Ishikawa (cell line): ENCODE measurements around the gene PFKM.

Experiments
- CEBPB ChIP-seq: IDR thresholded peaks from 2 replicates; pipeline ENCODE4 v1.6.1; 2012
- EP300 ChIP-seq: IDR thresholded peaks from 2 replicates; pipeline ENCODE4 v1.6.1; 2012; ENCODE audit warnings: borderline replicate concordance
- NFIC ChIP-seq: IDR thresholded peaks from 2 replicates; pipeline ENCODE4 v1.6.1; 2012
- RAD21 ChIP-seq: IDR thresholded peaks from 2 replicates; pipeline ENCODE4 v1.6.1; 2012; ENCODE audit warnings: low read depth
- TAF1 ChIP-seq: IDR thresholded peaks from 2 replicates; pipeline ENCODE4 v1.6.1; 2012; ENCODE audit warnings: low read depth, mild to moderate bottlenecking
- TCF12 ChIP-seq: IDR thresholded peaks from 2 replicates; pipeline ENCODE4 v1.6.1; 2012; ENCODE audit warnings: low read depth
- TEAD4 ChIP-seq: IDR thresholded peaks from 2 replicates; pipeline ENCODE4 v1.6.1; 2012
- YY1 ChIP-seq: IDR thresholded peaks from 2 replicates; pipeline ENCODE4 v1.6.1; 2012; ENCODE audit warnings: low read depth
- ZBTB7A ChIP-seq: IDR thresholded peaks from 2 replicates; pipeline ENCODE4 v1.6.1; 2012; ENCODE audit warnings: low read depth
- TF ChIP-seq, protein P1 (sequence below): IDR thresholded peaks from 2 replicates; pipeline ENCODE4 v1.6.1; 2012
- TF ChIP-seq, protein P2 (sequence below): IDR thresholded peaks from 2 replicates; pipeline ENCODE4 v1.6.1; 2012; ENCODE audit warnings: low read depth, mild to moderate bottlenecking
- TF ChIP-seq, protein P3 (sequence below): IDR thresholded peaks from 2 replicates; pipeline ENCODE4 v1.6.1; 2012

Gene PFKM

DNA sequence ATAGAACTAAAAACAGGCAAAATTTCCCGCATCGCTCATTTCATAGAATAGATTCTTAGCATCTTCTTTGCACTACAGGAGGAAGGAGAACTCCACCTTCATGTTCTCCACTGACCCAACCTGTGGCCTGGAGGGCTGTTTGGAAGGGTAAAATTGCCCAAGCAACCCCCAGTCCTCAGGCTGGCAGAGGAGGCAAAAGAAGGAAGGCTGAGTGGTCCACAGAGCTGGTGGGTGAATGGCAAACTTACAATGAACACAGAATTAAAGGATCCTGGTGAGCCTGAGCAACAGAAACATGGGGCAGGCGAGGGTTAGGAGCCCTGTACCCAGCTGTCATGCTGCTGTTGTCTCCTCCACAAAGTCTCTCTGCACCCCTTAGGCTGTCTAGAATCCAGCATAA, 38.3 kb upstream of the PFKM start:
- TF ChIP-seq TEAD4 (no peak), EP300 (no peak)
- TF ChIP-seq, protein P1, sequence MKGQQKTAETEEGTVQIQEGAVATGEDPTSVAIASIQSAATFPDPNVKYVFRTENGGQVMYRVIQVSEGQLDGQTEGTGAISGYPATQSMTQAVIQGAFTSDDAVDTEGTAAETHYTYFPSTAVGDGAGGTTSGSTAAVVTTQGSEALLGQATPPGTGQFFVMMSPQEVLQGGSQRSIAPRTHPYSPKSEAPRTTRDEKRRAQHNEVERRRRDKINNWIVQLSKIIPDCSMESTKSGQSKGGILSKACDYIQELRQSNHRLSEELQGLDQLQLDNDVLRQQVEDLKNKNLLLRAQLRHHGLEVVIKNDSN = no peak

DNA sequence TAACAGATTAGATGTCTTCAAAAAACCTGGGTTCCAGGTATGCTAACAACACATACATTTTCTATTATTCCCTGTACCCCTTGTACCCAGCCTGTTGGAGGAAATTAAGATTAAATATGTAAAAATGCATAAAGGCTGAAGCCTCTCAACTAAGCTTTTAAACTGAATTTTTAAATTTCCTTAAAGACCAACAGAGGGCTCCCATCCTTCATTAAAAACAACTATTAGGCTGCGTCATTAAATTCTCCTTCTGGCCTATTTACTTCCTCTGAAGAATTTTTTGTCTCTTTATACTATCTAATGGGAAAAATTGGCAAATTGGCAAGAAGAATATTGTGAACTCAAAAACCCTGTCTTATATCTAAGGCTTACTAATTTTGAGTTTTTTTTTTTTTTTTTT, 35.1 kb upstream of the PFKM start:
- TF ChIP-seq CEBPB (no peak), EP300 (no peak), TEAD4 (no peak), TAF1 (no peak), RAD21 (peak; percentile 33)
- TF ChIP-seq, protein P2, sequence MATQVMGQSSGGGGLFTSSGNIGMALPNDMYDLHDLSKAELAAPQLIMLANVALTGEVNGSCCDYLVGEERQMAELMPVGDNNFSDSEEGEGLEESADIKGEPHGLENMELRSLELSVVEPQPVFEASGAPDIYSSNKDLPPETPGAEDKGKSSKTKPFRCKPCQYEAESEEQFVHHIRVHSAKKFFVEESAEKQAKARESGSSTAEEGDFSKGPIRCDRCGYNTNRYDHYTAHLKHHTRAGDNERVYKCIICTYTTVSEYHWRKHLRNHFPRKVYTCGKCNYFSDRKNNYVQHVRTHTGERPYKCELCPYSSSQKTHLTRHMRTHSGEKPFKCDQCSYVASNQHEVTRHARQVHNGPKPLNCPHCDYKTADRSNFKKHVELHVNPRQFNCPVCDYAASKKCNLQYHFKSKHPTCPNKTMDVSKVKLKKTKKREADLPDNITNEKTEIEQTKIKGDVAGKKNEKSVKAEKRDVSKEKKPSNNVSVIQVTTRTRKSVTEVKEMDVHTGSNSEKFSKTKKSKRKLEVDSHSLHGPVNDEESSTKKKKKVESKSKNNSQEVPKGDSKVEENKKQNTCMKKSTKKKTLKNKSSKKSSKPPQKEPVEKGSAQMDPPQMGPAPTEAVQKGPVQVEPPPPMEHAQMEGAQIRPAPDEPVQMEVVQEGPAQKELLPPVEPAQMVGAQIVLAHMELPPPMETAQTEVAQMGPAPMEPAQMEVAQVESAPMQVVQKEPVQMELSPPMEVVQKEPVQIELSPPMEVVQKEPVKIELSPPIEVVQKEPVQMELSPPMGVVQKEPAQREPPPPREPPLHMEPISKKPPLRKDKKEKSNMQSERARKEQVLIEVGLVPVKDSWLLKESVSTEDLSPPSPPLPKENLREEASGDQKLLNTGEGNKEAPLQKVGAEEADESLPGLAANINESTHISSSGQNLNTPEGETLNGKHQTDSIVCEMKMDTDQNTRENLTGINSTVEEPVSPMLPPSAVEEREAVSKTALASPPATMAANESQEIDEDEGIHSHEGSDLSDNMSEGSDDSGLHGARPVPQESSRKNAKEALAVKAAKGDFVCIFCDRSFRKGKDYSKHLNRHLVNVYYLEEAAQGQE = no peak
- TF ChIP-seq, protein P1 = no peak

DNA sequence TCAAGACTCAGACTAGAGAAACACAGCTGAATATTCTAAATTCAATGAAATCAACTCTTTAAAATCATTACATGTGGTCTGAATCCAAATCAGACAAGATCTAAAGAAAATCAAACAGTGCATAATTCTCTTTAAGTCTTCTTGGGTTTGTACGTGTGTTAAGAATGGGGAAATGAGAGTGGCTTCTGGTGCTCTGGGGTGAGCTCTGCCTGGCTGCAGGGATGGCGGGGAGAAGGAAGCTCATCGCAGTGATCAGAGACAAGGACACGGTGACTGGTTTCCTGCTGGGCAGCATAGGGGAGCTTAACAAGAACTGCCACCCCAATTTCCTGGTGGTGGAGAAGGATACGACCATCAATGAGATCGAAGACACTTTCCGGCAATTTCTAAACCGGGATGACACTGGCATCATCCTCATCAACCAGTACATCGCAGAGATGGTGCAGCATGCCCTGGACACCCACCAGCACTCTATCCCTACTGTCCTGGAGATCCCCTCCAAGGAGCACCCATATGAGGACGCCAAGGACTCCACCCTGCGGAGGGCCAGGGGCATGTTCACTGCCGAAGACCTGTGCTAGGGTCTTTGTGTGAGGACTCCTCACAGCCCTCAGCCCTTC, 34.2 kb upstream of the PFKM start:
- TF ChIP-seq, protein P3, sequence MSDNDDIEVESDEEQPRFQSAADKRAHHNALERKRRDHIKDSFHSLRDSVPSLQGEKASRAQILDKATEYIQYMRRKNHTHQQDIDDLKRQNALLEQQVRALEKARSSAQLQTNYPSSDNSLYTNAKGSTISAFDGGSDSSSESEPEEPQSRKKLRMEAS = no peak
- TF ChIP-seq TCF12 = no peak

DNA sequence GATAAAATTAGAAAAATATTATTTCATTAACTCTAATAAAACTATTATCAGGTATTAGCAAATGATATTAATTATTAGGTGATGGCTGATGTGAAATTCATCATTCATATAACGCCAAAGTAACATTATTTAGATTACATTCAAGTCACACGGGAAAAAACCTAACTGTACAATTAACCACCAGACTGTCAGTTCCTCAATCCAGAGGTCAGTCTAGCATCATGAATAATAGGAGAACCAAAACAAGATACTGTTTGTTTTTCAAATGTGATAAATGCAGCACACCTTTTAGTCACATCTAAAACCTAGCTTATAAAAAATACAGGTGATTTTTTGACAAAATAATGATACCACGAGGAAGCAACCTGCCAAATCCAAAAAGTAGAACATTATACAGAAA, 32.8 kb upstream of the PFKM start:
- TF ChIP-seq NFIC (no peak), EP300 (no peak), ZBTB7A (no peak), TEAD4 (no peak)
- TF ChIP-seq, protein P2 = no peak
- TF ChIP-seq, protein P1 = no peak

DNA sequence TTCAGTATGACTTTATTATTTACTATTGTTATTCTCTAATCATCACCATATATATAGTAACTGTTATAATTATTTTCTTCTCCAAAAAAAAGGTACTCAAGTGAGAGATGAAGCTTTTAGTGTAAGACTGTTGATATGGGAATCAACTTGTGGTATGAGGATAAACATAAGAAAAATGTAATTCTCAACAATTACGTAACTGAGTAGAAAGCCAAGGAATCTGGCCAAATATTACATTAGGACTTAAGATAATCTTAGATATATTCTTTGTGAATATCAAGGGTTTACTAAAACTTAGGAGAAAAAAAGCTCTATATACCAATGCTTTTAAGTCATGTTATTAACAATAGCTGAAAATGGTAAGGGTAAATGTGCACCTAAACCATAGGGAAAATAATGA, 26.6 kb upstream of the PFKM start:
- TF ChIP-seq TAF1 = no peak
- TF ChIP-seq EP300 = no peak
- TF ChIP-seq, protein P1 = no peak
- TF ChIP-seq, protein P3 = no peak
- TF ChIP-seq, protein P2 = no peak
- no peak for TF ChIP-seq CEBPB
- no peak for TF ChIP-seq TEAD4
- no peak for TF ChIP-seq TCF12
- TF ChIP-seq NFIC = no peak
- TF ChIP-seq YY1 = no peak

DNA sequence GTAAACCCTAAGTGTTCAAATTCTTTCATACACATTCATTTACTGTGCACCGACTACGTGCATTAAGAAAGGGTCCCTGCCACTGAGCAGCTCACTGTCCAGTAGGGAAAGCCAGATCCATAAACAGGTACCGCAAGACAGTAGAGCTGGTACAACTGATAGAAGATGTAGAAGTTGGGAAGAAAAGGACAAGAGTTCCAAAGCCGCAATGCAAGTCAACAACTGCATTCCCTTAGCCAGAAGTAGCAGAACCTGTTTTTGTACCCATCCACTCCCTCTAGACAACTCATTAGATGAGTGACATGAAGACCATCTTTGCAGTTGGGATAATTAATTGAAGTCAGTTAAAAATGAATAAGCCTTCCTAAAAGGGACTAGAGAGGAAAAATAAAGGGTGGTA, 14.6 kb upstream of the PFKM start:
- TF ChIP-seq EP300 (no peak), NFIC (no peak)
